Ovary (tissue), 9 donors: ENCODE results near the gene UQCC2. TPM values are rescaled to one million over a fixed set of nuclear protein-coding genes. Genes with fewer than 3 reads are reported as not detected.
A peak's percentile ranks its signal among the peaks of the same experiment; 100 is the strongest.

Experiments used
- DNase-seq, 5 donors: peaks; one replicate each; pipeline ENCODE4 v3.0.0-alpha.2; 2019 to 2020
- H3K27ac ChIP-seq, 2 donors: fragments of 200-600 bp; one replicate each; pipeline versions ENCODE4 v1.5.1 to v1.8.0; 2019 to 2022
- H3K27me3 ChIP-seq: fragments of 200-600 bp; one replicate; pipeline ENCODE4 v1.8.0; 2022
- H3K36me3 ChIP-seq: fragments of 200-600 bp; sonication (generic); one replicate; pipeline ENCODE4 v1.5.1; 2019
- H3K4me1 ChIP-seq: one replicate; pipeline ENCODE4 v1.8.1; 2013; ENCODE audit warnings: mild to moderate bottlenecking, moderate library complexity; ENCODE audit not compliant: insufficient read depth
- H3K4me3 ChIP-seq: fragments of 200-600 bp; sonication (generic); one replicate; pipeline ENCODE4 v1.5.1; 2017
- H3K9me3 ChIP-seq, 2 donors: fragments of 200-600 bp in 1 of 2; sonication (generic) in 1 of 2; one replicate each; pipeline versions ENCODE4 v1.5.1 to v1.8.1; 2013 to 2019; ENCODE audit warnings: mild to moderate bottlenecking in 1 of 2, moderate library complexity in 1 of 2
- EP300 ChIP-seq: sonication (generic); formaldehyde crosslinking; IDR thresholded peaks from one replicate; pipeline ENCODE4 v1.6.1; 2017; ENCODE audit warnings: antibody characterized with exemption
- POLR2A ChIP-seq: fragments of 450-650 bp; IDR thresholded peaks from one replicate; pipeline ENCODE4 v1.6.1; 2017; ENCODE audit warnings: antibody characterized with exemption, mild to moderate bottlenecking, moderate library complexity
- WGBS, 3 donors: extraction: QIAGEN DNeasy Blood & Tissue Kit in 1 of 3; methylation state at CpG; one replicate each; pipeline versions ENCODE4 v1.1.5 to v1.1.7; 2013 to 2017; 5-methylcytosine and 5-hydroxymethylcytosine counted together
- intact Hi-C, 4 donors: fragments of 100-400 bp; cut with DNase I; formaldehyde crosslinking; loops; one replicate each; pipeline versions ENCODE4 v1.11.0 to v1.15.1; 2022 to 2023
- polyA plus RNA-seq, 2 donors: library from polyadenylated mRNA; stranded (reverse); fragments of 200-250 nt in 1 of 2; fragments of 350-450 nt in 1 of 2; fragmentation: Illumina TruSeq in 1 of 2; extraction: RNeasy Lipid Tissue Mini Kit (QIAGEN cat#74804) in 1 of 2; gene quantifications; one replicate each; pipeline ENCODE4 v1.2.3, GENCODE V29; 2013 to 2014
- total RNA-seq, 7 donors: library from RNA; depleted of rRNA in 2 of 7; stranded (reverse); fragments of >200 nt in 2 of 7; fragmentation: NEBNext Ultra II Directional in 3 of 7; extraction: Animal tissue kit (Norgen Biotek cat#: 25700) in 3 of 7; gene quantifications; one replicate each; pipeline versions ENCODE4 v1.1.0 to v1.2.4, GENCODE V29; 2016 to 2023
- TF ChIP-seq, protein P1 (sequence below), 3 donors: fragments of 450-650 bp in 2 of 3; fragments of 200-600 bp in 1 of 3; IDR thresholded peaks; one replicate each; pipeline versions ENCODE4 v1.5.1 to v1.8.0; 2016 to 2022; ENCODE audit warnings: antibody characterized with exemption in 3 of 3, mild to moderate bottlenecking in 1 of 3
- donor health status: DM: no; HTN: no; CAD: no; lungs with moderate emphysema.
- donor health status: DM: no; HTN: no; CAD: no.
- donor health status: Bipolar disorder and iron deficiency.
- donor health status: DM: yes; HTN: yes; CAD: no.
- donor health status: DM: no; HTN: no; CAD: no.
- donor health status: DM: yes; HTN: yes; CAD: no.

The UQCC2 gene
- total and polyA plus RNA-seq, 9 donors, result 9.1 to 65.2 (median 38.0) TPM

DNA sequence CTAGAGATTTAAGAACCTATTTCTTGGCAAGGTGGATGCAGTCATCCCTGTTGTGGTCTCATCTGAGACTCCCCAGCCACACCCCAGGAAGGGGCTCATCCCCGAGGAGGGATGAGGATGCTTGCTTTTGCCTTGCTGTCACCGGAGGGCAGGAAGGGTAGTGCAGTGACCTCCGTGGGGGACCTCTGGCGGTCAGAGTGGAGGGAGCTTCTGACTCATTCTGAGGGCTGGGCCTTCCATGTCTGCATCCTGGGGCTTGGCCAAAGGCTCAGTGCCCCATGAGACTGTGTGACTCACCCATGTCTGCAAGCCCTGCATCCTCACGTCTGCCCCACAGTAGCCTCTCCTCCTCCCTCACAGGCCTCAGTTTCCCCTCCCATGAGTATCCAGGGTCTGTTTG, 38.7 kb downstream of the UQCC2 start:
- H3K4me3 ChIP-seq, result no peak overlapping the region
- H3K27ac ChIP-seq, result no peak overlapping the region
- WGBS, 3 donors, result 17 to 39% (median 38%) methylated on average over 5 of the region's 5 CpGs
- intact Hi-C loops, result no loop called here
- H3K9me3 ChIP-seq, result no peaks in the 10 kb centered on the region
- no peaks in the 10 kb centered on the region for H3K27me3 ChIP-seq
- no peaks in the 10 kb centered on the region for H3K36me3 ChIP-seq
- peak in 4 of 5 donors; percentile 62 to 89 (median 80) for DNase-seq
- TF ChIP-seq, protein P1, sequence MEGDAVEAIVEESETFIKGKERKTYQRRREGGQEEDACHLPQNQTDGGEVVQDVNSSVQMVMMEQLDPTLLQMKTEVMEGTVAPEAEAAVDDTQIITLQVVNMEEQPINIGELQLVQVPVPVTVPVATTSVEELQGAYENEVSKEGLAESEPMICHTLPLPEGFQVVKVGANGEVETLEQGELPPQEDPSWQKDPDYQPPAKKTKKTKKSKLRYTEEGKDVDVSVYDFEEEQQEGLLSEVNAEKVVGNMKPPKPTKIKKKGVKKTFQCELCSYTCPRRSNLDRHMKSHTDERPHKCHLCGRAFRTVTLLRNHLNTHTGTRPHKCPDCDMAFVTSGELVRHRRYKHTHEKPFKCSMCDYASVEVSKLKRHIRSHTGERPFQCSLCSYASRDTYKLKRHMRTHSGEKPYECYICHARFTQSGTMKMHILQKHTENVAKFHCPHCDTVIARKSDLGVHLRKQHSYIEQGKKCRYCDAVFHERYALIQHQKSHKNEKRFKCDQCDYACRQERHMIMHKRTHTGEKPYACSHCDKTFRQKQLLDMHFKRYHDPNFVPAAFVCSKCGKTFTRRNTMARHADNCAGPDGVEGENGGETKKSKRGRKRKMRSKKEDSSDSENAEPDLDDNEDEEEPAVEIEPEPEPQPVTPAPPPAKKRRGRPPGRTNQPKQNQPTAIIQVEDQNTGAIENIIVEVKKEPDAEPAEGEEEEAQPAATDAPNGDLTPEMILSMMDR (IDR thresholded peaks at IDR 0.05), result peak in 2 of 3 donors; percentile 10 to 40
- TF ChIP-seq EP300 (no peak), POLR2A (no peak)
- H3K4me1 ChIP-seq, result no peaks in the 10 kb centered on the region

DNA sequence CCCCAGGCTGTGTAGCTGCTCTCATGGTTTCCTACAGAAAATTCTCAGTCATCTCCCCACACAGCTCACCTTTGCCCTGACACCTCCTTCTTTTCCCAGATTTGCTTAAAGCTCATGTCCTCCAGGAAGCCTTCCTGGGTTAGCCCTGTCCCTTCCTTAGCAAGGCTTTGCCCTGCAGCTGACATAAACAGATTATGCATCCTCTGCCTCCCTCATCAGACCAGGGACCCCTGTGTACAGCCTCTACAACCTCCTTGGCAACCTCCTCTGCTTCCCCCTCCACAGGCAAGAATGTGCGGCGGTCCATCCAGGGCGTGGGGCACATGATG, 39.8 kb downstream of the UQCC2 start:
- no peaks in the 10 kb centered on the region for H3K36me3 ChIP-seq
- H3K9me3 ChIP-seq, result no peaks in the 10 kb centered on the region
- 82 to 92% (median 82%) methylated on average over 3 of the region's 3 CpGs for WGBS, 3 donors
- TF ChIP-seq POLR2A, result no peak
- TF ChIP-seq, protein P1 (IDR thresholded peaks at IDR 0.05), result no peak
- no peak for TF ChIP-seq EP300
- H3K4me3 ChIP-seq, result no peak overlapping the region
- no peaks in the 10 kb centered on the region for H3K27me3 ChIP-seq
- no peaks in the 10 kb centered on the region for H3K4me1 ChIP-seq
- intact Hi-C loops, result no loop called here
- DNase-seq, result no peak
- no peak overlapping the region for H3K27ac ChIP-seq

DNA sequence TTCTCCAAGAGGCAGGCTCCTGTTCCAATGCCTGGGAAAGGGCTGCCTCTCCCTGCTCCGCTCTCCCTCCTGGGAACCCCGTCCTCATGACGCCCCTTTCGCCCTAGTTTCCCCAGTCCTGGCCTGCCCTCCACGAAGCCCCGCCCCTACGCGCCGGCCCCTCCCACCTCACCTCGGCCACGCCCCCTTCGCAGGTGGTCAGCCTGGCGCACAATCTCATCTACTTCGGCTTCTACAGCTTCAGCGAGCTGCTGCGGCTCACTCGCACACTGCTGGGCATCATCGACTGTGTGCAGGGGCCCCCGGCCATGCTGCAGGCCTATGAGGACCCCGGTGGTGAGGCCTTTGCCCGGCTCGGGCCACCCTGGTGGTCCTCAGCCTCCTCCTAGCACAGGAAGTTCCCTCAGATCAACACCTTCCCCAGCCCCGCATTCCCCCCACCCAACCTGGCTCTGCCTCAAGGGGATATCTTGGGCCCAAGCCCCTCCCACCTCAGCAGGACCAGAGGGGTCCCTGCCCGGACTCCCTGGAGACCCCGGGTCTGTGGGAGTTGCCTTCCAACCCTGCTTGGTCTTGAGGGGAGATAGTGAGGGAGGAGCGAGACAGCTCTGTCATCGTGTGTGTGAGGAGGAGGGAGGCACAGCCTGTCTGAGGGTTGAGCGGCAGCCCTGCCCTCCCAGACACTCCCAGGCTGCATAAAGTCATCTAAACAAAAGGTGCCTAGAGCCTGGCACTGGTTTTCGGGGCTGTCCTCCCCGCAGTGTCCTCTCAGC, 40.3 kb downstream of the UQCC2 start:
- H3K27ac ChIP-seq, result no peak overlapping the region
- no peaks in the 10 kb centered on the region for H3K27me3 ChIP-seq
- H3K4me3 ChIP-seq, result no peak overlapping the region
- TF ChIP-seq EP300, result no peak
- TF ChIP-seq, protein P1 (IDR thresholded peaks at IDR 0.05), result no peak
- no peak for TF ChIP-seq POLR2A
- H3K9me3 ChIP-seq, result no peaks in the 10 kb centered on the region
- no peaks in the 10 kb centered on the region for H3K36me3 ChIP-seq
- H3K4me1 ChIP-seq, result no peaks in the 10 kb centered on the region
- 59 to 65% (median 60%) methylated on average over 30 of the region's 30 CpGs for WGBS, 3 donors
- intact Hi-C loops, result no loop called here
- DNase-seq, result no peak

DNA sequence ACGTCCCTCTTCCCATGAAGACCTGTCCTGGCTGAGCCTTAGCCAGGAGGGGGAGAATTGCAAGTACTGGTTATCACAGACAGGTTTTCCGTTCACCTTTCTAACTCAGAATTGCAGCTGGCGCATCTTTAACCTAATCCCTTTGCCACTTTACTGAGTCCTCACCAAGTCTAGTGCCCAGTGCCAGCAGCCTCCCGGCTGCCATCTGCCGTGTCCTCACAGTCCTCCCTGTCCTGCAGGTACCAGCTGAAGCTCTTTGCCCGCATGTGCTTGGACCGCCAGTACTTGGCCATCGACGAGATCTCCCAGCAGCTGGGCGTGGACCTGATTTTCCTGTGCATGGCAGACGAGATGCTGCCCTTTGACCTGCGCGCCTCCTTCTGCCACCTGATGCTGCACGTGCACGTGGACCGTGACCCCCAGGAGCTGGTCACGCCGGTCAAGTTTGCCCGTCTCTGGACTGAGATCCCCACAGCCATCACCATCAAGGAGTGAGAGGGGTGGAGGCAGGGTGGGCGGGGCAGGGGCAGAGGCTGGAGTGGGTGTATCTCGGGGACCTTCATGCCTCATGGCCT, 41.3 kb downstream of the UQCC2 start:
- DNase-seq, result no peak
- Histone ChIP-seq H3K4me1 (no peaks in the 10 kb centered on the region), H3K27me3 (no peaks in the 10 kb centered on the region), H3K9me3 (no peaks in the 10 kb centered on the region), H3K4me3 (no peak overlapping the region), H3K27ac (no peak overlapping the region), H3K36me3 (no peaks in the 10 kb centered on the region)
- intact Hi-C loops, result no loop called here
- WGBS, 3 donors, result 87 to 93% (median 91%) methylated on average over 21 of the region's 21 CpGs
- TF ChIP-seq, protein P1 (IDR thresholded peaks at IDR 0.05), result no peak
- TF ChIP-seq POLR2A (no peak), EP300 (no peak)
